Vagina (tissue), 2 donors: ENCODE measurements around the gene TRIP10.
A peak's percentile ranks its signal among the peaks of the same experiment; 100 is the strongest.

ENCODE experiments used
- CTCF ChIP-seq, 3 experiments: fragments of 450-650 bp in 2 of 3; fragments of 200-600 bp in 1 of 3; sonication (generic) in 1 of 3; IDR thresholded peaks; one replicate each; pipeline ENCODE4 v1.5.1; 2017 to 2019; ENCODE audit warnings: antibody characterized with exemption in 3 of 3, mild to moderate bottlenecking in 2 of 3, moderate library complexity in 2 of 3
- POLR2A ChIP-seq, 2 donors: fragments of 450-650 bp; IDR thresholded peaks; one replicate each; pipeline ENCODE4 v1.6.1; 2017; ENCODE audit warnings: antibody characterized with exemption in 2 of 2, mild to moderate bottlenecking in 2 of 2, moderate library complexity in 2 of 2
- POLR2AphosphoS5 ChIP-seq, 2 donors: sonication (generic); formaldehyde crosslinking; IDR thresholded peaks; one replicate each; pipeline ENCODE4 v1.9.0; 2017; ENCODE audit warnings: antibody characterized with exemption in 2 of 2, mild to moderate bottlenecking in 2 of 2, low read depth in 1 of 2; ENCODE audit not compliant: insufficient read depth in 1 of 2

- TF ChIP-seq CTCF (IDR thresholded peaks at IDR 0.05) (no peak), POLR2A (IDR thresholded peaks at IDR 0.05) (peak in 1 of 2 donors; percentile 51), POLR2AphosphoS5 (IDR thresholded peaks at IDR 0.05; ENCODE audit: insufficient read depth in 1 of 2, low read depth in 1 of 2) (peak in 1 of 2 donors; percentile 86)
Observed at GRCh38 chr19:6737284-6737872, 2.1 kb upstream of the TRIP10 start, which contains the start of gene GPR108.
